ENCODE measurements around the gene SPSB1. TPM values are rescaled to one million over a fixed set of nuclear protein-coding genes. Genes with fewer than 3 reads are reported as not detected.

SPSB1 gene
- total and polyA plus RNA-seq, 2 of the 4 experiments (the other 2 are of a cell fraction), result 16.7 to 19.8 TPM

DNA sequence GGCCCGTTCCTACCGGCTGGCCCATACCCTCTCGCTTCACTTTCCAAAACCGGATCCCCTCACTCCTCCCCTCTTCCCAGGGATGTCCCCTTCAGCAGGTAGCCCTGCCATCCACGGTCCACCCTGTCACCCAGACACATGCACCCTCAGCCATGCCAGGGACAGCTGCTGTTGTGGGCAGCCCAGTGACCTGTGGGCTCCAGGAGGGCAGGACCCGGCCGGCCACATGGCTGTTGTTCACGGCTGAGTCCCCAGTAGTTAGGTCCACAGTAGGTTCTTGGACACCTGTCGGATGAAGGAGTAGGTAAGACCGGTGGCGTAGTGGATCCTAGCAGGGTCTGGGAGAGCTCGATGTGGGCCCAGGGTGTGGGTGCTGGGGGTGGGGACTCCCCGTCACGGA lies 12.5 kb downstream of the SPSB1 start:
- Histone ChIP-seq H3K4me1 (ENCODE audit: control insufficient read depth, insufficient read depth, low read length) (peaks cover 24% of the 10 kb centered on the region), H3K9ac (ENCODE audit: low read depth, low read length) (no peak overlapping the region), H2AK9ac (replicated peaks; ENCODE audit: low read depth, low read length, poor library complexity) (no peak overlapping the region), H3K79me1 (ENCODE audit: low read depth in 1 of 2, low read length in 2 of 2) (peaks cover 46 to 94% of the 10 kb centered on the region in 2 experiments), H3K27ac (ENCODE audit: insufficient read depth, low read length) (no peak overlapping the region), H2BK120ac (ENCODE audit: low read depth, low read length) (no peak overlapping the region), H3K36me3 (ENCODE audit: control insufficient read depth, insufficient read depth, low read length) (peaks cover 4% of the 10 kb centered on the region; the same call in 1 of the 2 replicates), H3K4me2 (ENCODE audit: low read depth, low read length) (no peak overlapping the region), H2BK20ac (ENCODE audit: low read depth, low read length) (no peak overlapping the region), H4K8ac (ENCODE audit: low read depth in 2 of 2, low read length in 2 of 2) (no peak overlapping the region), H4K20me1 (ENCODE audit: insufficient read depth, low read length) (peaks cover 94% of the 10 kb centered on the region), H4K5ac (ENCODE audit: low read depth, low read length) (no peak overlapping the region), H3K14ac (replicated peaks; ENCODE audit: low read depth, low read length) (no peak overlapping the region), H3K9me1 (ENCODE audit: insufficient read depth, low read length) (peaks cover 49% of the 10 kb centered on the region), H2AFZ (replicated peaks; ENCODE audit: low read length, poor library complexity) (no peak overlapping the region), H2AK5ac (ENCODE audit: low read depth, low read length) (no peak overlapping the region), H3K27me3 (ENCODE audit: control insufficient read depth, insufficient read depth, low read length) (no peaks in the 10 kb centered on the region), H4K91ac (ENCODE audit: insufficient read depth, low read depth, low read length) (no peak overlapping the region), H2BK15ac (ENCODE audit: low read depth, low read length) (no peak overlapping the region), H3K23ac (ENCODE audit: low read depth, low read length) (no peak overlapping the region), H3K56ac (ENCODE audit: extremely low read depth, insufficient read depth, low read length) (no peak overlapping the region), H3K4me3 (ENCODE audit: insufficient read depth, low read depth, low read length) (no peak overlapping the region), H3K18ac (ENCODE audit: low read depth, low read length) (no peak overlapping the region), H3K4ac (ENCODE audit: low read depth, low read length) (no peak overlapping the region), H2BK5ac (ENCODE audit: low read depth, low read length, poor library complexity, severe bottlenecking) (no peak overlapping the region), H3K9me3 (ENCODE audit: control insufficient read depth, insufficient read depth, low read length) (no peaks in the 10 kb centered on the region)
- ChIA-PET CTCF (no interaction called here), POLR2A (ENCODE audit: unreplicated experiment) (no interaction called here)
- intact Hi-C loops (cut with micrococcal nuclease) (no loop called here), in situ Hi-C loops (cut with MboI; ENCODE audit: low sequenced_read_pairs) (no loop called here), dilution Hi-C loops (cut with HindIII; ENCODE audit: low sequenced_read_pairs, unreplicated experiment) (no loop called here)
- ATAC-seq (ENCODE audit: low read depth), result no peak
- no peak for DNase-seq
- BruUV-seq (replicated peaks), result no TSS peak
- WGBS, 2 experiments (ENCODE audit: extremely low coverage in 2 of 2, insufficient read length in 1 of 2), result 93% methylated on average over 11 of the region's 14 CpGs; no CpG with 5 or more reads in 1 of the 2 experiments
- TF ChIP-seq, protein P1, sequence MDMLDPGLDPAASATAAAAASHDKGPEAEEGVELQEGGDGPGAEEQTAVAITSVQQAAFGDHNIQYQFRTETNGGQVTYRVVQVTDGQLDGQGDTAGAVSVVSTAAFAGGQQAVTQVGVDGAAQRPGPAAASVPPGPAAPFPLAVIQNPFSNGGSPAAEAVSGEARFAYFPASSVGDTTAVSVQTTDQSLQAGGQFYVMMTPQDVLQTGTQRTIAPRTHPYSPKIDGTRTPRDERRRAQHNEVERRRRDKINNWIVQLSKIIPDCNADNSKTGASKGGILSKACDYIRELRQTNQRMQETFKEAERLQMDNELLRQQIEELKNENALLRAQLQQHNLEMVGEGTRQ (IDR thresholded peaks at IDR 0.05; ENCODE audit: low read depth, low read length), result no peak
- no peak for TF ChIP-seq BHLHE40 (IDR thresholded peaks at IDR 0.05; ENCODE audit: low read depth, low read length)
- TF ChIP-seq, protein P2, sequence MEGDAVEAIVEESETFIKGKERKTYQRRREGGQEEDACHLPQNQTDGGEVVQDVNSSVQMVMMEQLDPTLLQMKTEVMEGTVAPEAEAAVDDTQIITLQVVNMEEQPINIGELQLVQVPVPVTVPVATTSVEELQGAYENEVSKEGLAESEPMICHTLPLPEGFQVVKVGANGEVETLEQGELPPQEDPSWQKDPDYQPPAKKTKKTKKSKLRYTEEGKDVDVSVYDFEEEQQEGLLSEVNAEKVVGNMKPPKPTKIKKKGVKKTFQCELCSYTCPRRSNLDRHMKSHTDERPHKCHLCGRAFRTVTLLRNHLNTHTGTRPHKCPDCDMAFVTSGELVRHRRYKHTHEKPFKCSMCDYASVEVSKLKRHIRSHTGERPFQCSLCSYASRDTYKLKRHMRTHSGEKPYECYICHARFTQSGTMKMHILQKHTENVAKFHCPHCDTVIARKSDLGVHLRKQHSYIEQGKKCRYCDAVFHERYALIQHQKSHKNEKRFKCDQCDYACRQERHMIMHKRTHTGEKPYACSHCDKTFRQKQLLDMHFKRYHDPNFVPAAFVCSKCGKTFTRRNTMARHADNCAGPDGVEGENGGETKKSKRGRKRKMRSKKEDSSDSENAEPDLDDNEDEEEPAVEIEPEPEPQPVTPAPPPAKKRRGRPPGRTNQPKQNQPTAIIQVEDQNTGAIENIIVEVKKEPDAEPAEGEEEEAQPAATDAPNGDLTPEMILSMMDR (conservative IDR thresholded peaks at IDR 0.05; ENCODE audit: low read depth, low read length), result no peak
- TF ChIP-seq, protein P3, sequence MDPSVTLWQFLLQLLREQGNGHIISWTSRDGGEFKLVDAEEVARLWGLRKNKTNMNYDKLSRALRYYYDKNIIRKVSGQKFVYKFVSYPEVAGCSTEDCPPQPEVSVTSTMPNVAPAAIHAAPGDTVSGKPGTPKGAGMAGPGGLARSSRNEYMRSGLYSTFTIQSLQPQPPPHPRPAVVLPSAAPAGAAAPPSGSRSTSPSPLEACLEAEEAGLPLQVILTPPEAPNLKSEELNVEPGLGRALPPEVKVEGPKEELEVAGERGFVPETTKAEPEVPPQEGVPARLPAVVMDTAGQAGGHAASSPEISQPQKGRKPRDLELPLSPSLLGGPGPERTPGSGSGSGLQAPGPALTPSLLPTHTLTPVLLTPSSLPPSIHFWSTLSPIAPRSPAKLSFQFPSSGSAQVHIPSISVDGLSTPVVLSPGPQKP (IDR thresholded peaks at IDR 0.05; ENCODE audit: borderline replicate concordance, low read depth, low read length), result no peak
- no peak for TF ChIP-seq CHD1 (IDR thresholded peaks at IDR 0.05; ENCODE audit: low read depth, low read length)
- no peak for TF ChIP-seq RAD21 (IDR thresholded peaks at IDR 0.05; ENCODE audit: low read length)
- TF ChIP-seq RCOR1 (IDR thresholded peaks at IDR 0.05; ENCODE audit: insufficient replicate concordance, low read length), result no peak
- TF ChIP-seq CEBPB (IDR thresholded peaks at IDR 0.05; ENCODE audit: low read depth, low read length), result no peak
- no peak for TF ChIP-seq MAZ (IDR thresholded peaks at IDR 0.05; ENCODE audit: borderline replicate concordance, low read depth, low read length)

All from IMR-90 (cell line).